ENCODE data around the gene RNASET2.

The RNASET2 gene

DNA sequence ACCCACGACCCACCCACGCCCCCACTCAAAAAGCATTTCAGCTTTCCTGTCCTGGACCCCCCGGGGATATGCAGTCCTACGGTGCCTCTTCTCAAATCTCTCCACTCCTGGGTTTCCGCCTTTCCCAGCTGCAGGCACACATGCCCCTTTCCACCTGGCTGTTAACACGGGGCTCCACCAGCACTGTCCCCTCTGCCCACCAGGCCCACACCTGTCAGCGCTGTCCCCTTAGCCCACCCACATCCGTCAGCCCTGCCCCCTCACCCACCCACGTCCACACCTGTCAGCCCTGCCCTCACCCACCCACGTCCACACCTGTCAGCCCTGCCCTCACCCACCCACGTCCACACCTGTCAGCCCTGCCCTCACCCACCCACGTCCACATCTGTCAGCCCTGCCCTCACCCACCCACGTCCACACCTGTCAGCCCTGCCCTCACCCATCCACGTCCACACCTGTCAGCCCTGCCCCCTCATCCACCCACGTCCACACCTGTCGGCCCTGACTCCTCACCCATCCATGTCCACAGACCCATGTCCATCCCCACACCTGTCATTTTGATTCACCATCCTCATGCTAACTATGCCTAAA is 11.6 kb downstream of the RNASET2 start:
- DNase-seq (ENCODE audit: low spot score): no peak
- in situ Hi-C loops (cut with MboI; ENCODE audit: low pct_unique_long_range_greater_than_20kb, low sequenced_read_pairs, unreplicated experiment): no loop called here
- TF ChIP-seq, protein P1, sequence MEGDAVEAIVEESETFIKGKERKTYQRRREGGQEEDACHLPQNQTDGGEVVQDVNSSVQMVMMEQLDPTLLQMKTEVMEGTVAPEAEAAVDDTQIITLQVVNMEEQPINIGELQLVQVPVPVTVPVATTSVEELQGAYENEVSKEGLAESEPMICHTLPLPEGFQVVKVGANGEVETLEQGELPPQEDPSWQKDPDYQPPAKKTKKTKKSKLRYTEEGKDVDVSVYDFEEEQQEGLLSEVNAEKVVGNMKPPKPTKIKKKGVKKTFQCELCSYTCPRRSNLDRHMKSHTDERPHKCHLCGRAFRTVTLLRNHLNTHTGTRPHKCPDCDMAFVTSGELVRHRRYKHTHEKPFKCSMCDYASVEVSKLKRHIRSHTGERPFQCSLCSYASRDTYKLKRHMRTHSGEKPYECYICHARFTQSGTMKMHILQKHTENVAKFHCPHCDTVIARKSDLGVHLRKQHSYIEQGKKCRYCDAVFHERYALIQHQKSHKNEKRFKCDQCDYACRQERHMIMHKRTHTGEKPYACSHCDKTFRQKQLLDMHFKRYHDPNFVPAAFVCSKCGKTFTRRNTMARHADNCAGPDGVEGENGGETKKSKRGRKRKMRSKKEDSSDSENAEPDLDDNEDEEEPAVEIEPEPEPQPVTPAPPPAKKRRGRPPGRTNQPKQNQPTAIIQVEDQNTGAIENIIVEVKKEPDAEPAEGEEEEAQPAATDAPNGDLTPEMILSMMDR (IDR thresholded peaks at IDR 0.05; ENCODE audit: extremely low read depth, insufficient read depth, missing control alignments): no peak

DNA sequence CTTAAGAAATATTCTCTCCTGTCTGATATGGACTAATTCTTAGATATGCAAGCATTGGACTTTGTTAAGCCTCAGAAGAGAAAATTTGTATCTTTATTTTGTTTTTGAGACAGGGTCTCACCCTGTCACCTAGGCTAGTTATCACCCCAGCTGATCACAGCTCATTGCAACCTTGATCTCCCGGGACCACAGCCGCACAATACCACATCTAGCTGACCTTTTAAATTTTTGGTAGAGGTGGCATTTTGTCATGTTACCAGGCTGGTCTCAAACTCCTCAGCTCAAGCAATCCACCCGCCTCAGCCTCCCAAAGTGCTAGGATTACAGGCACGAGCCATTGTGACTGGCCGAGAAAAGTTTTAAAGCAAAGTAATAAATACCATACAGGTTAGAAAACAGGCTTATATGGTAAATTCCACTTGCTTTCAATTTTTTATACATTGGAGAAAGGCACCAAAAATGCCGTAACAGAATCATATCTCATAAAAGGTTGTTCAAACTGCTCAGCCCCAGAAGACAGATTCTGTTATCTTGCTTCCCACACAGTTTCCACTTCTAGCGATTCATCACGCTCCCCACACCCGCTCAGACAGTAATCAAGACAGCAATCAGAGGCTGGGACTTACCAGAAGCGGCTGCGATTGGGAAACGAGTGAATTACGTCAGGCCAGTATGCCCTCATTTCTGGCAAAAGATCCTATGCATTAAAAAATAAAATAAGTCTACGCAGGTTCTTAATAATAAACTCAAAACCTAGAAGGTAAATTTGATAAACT is 13.8 kb downstream of the RNASET2 start:
- in situ Hi-C loops (cut with MboI; ENCODE audit: low pct_unique_long_range_greater_than_20kb, low sequenced_read_pairs, unreplicated experiment): no loop called here
- TF ChIP-seq, protein P1 (IDR thresholded peaks at IDR 0.05; ENCODE audit: extremely low read depth, insufficient read depth, missing control alignments): no peak
- DNase-seq (ENCODE audit: low spot score): no peak

DNA sequence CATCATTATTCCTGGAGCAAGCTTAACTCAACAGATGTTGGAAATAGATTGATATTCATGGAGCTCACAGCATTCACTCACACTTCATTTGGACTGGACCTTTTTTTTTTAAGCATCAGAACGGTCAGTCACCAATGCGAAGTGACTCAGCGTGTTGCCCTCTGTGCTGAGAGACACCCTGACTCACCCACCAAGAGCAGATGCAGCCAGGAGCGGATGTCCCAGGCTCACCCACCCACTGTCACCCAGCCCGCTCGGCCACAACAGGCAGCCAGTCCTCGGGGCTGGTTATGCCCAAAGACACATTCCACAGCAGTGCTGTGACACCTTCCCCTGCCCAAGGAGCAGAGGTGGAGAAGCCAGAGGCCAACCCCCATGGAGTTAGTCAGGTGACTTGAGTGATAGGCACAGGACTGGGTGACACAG is 15.7 kb downstream of the RNASET2 start:
- DNase-seq (ENCODE audit: low spot score): no peak

DNA sequence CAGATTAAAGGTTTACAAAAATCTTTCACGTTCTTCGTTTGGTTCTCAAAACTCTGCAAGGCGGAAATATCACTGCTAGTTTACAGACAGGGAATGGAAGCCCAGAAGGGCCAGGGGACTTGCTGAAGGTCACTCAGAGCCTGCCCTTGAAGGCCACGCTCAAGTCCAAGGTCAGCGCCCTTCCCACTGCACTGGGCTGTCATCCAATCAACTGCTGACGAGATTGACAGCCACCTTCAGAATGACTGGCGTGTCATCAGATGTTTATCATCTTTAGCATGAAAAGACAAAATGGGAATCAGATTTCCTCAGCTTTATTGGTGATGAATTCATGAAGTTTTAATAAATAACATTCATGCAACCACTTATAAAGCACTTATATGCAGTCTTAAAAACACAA is 16.5 kb downstream of the RNASET2 start:
- TF ChIP-seq, protein P1 (IDR thresholded peaks at IDR 0.05; ENCODE audit: extremely low read depth, insufficient read depth, missing control alignments): no peak

More for the DNA sequence above, 15.7 kb downstream of the RNASET2 start:
- TF ChIP-seq, protein P1 (IDR thresholded peaks at IDR 0.05; ENCODE audit: extremely low read depth, insufficient read depth, missing control alignments): no peak
- in situ Hi-C loops (cut with MboI; ENCODE audit: low pct_unique_long_range_greater_than_20kb, low sequenced_read_pairs, unreplicated experiment): no loop called here

DNA sequence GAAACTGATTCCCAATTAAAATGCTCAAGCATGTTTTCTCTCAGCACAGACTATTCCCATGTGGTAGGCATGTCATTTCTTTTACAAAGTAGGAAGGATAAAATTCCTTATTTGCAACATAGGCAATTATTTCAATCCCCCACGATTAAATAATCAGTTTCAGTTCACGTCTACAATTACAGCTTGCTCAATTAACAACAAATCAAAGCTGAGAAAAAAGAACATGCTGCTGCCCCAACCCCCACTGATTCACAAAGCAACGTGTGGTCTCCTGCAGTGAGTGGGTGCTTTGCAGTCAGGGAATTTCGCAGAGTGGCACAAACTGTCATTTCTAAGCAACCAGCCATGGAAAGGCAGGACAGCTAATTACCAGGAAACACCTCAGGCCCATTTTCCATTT is 17.0 kb downstream of the RNASET2 start:
- TF ChIP-seq, protein P1 (IDR thresholded peaks at IDR 0.05; ENCODE audit: extremely low read depth, insufficient read depth, missing control alignments): no peak
- in situ Hi-C loops (cut with MboI; ENCODE audit: low pct_unique_long_range_greater_than_20kb, low sequenced_read_pairs, unreplicated experiment): no loop called here
- DNase-seq (ENCODE audit: low spot score): no peak

More for the DNA sequence above, 16.5 kb downstream of the RNASET2 start:
- no peak for DNase-seq (ENCODE audit: low spot score)
- in situ Hi-C loops (cut with MboI; ENCODE audit: low pct_unique_long_range_greater_than_20kb, low sequenced_read_pairs, unreplicated experiment): no loop called here

DNA sequence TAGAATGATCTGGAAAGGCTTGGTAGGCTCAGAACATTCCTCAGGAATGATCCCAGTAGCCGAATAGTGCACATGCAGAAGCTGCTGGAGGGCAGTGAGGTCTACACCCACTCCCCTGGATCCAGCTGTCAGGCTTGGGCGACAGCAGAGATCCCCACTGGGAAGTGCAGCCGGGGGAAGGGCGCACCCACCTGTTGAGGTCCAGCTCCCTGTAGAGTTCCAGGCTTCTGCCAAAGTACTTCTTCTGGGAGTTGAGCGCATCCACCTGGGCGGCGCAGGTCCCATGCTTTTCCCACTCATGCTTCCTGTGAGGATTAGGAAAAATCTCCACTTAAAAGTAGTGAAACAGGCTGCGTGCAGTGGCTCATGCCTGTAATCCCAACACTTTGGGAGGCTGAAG is 17.6 kb downstream of the RNASET2 start:
- TF ChIP-seq, protein P1 (IDR thresholded peaks at IDR 0.05; ENCODE audit: extremely low read depth, insufficient read depth, missing control alignments): no peak
- DNase-seq (ENCODE audit: low spot score): no peak
- in situ Hi-C loops (cut with MboI; ENCODE audit: low pct_unique_long_range_greater_than_20kb, low sequenced_read_pairs, unreplicated experiment): no loop called here
